HG02870 (cell line): ENCODE results near the gene PLEKHM1.
A peak's percentile ranks its signal among the peaks of the same experiment; 100 is the strongest.
"Not testable (repeated sequence)": the region's sequence is repeated elsewhere in the genome, so short reads cannot be mapped to it uniquely, and the experiment has no call there.

Source experiments
- ATAC-seq: cut with Tn5 transposase; IDR thresholded peaks from one replicate; pipeline ENCODE4 v1.9.1; 2021; ENCODE audit warnings: mild to moderate bottlenecking, moderate library complexity; ENCODE audit not compliant: unreplicated experiment

Gene PLEKHM1

GRCh38 chr17:45490615-45491433 is at the start of gene PLEKHM1:
TSS of gene PLEKHM1 (minus strand) at chr17:45490721. CDS start at chr17:45482484, 8,237 bp downstream.
- peak; percentile 90 for ATAC-seq

DNA sequence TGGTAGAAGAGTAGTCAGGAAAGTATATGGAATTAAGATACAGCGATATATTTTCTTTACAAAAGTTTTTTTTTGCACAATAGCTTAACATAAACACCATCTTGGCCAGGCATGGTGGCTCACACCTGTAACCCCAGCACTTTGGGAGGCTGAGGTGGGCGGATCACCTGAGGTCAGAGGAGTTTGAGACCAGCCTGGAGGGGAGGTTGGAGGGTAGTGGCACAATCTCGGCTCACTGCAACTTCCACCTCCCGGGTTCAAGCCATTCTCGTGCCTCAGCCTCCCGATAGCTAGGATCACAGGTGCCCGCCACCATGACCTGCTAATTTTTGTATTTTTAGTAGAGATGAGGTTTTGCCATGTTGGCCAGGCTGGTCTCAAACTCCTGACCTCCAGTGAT is 47.6 kb upstream of the PLEKHM1 start:
- ATAC-seq: not testable (repeated sequence)

- ATAC-seq: not testable (repeated sequence)
Observed at GRCh38 chr17:45506072-45506471, 15.6 kb upstream of the PLEKHM1 start.

DNA sequence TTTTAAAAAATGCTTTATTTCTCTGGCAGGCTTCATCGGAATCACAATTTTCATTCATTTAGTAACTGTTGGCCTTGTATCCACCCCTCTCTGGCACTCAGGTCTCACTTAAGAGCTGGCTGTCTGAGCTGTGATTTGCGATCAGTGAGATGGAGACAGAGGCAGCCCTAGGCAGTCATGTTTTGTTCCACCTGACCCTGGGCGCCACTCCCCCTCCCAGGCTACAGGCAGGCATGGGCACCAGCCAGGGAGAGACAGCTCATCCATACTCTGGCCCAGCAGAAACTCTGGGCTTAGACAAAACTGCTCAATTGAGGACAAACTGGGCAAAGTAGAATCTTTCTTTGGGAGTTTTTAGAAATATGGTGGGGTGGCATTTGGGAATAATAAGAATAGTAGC is 14.7 kb upstream of the PLEKHM1 start:
- not testable (repeated sequence) for ATAC-seq

- ATAC-seq: not testable (repeated sequence)
Observed at GRCh38 chr17:45501092-45501707, 10.7 kb upstream of the PLEKHM1 start.

GRCh38 chr17:45500478-45500877 is 10.0 kb upstream of the PLEKHM1 start:
- not testable (repeated sequence) for ATAC-seq

GRCh38 chr17:45499208-45499607 is 8.7 kb upstream of the PLEKHM1 start:
- not testable (repeated sequence) for ATAC-seq

- not testable (repeated sequence) for ATAC-seq
Observed at GRCh38 chr17:45498377-45498776, 7.9 kb upstream of the PLEKHM1 start.

DNA sequence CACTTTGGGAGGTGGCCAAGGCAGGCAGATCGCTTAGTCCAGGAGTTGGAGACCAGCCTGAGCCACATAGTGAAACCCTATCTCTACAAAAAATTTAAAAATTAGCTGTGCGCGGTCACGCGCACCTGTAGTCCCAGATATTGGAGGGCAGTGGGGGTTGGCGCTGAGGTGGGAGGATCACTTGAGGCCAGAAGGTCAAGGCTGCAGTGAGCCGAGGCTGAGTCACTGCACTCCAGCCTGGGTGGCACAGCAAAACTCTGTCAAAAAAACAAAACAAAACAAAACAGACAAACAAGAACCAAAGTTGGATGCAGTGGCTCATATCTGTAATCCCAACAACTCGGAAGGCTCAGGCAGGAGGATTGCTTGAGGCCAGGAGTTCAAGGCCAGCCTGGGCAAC is 6.9 kb upstream of the PLEKHM1 start:
- ATAC-seq: not testable (repeated sequence)

- ATAC-seq: not testable (repeated sequence)
Observed at GRCh38 chr17:45496507-45496906, 6.0 kb upstream of the PLEKHM1 start.

DNA sequence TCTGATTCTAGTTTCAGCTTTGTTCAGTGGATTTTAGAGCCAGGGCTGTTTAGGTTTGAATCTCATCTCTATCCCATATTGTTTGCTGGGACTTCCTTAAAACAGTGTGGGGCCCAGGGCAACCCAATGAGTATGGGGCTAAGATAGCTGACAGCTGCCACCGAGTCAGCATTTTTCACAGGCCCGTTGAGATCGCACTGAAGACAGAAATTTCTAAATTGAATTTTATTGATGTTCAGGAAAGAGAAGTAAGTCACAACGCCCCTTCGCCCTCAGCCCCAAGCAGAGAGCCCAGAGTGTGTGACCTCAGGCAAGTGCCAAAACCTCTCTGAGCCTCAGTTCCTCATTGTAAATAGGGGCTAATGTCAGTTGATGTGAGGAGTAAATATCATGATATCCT is 4.0 kb upstream of the PLEKHM1 start:
- ATAC-seq: not testable (repeated sequence)

GRCh38 chr17:45492156-45492555 is 1.6 kb upstream of the PLEKHM1 start:
- ATAC-seq: not testable (repeated sequence)

DNA sequence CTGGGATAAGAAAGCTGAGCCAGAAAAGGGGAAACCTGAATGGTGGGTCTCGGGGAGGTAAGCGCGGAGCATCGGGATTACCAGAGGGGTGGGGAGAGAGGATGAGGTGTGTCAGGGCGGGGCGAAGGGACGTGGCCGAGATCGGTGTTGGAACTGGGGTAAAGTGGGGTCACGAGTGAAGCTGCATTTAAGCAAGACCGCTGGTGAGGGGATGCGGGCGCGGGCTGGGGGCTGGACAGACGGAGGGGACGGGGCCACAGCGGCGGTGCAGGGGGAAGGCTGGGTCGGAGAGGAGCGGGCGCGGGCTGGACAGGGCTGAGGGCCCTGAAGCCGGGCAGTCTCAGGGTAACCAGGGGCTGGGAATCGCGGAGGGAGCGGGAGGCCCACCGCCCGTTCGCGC is 323 bp downstream of the PLEKHM1 start:
- ATAC-seq: peak; percentile 14

GRCh38 chr17:45487704-45488103 is 2.8 kb downstream of the PLEKHM1 start:
- ATAC-seq: not testable (repeated sequence)

DNA sequence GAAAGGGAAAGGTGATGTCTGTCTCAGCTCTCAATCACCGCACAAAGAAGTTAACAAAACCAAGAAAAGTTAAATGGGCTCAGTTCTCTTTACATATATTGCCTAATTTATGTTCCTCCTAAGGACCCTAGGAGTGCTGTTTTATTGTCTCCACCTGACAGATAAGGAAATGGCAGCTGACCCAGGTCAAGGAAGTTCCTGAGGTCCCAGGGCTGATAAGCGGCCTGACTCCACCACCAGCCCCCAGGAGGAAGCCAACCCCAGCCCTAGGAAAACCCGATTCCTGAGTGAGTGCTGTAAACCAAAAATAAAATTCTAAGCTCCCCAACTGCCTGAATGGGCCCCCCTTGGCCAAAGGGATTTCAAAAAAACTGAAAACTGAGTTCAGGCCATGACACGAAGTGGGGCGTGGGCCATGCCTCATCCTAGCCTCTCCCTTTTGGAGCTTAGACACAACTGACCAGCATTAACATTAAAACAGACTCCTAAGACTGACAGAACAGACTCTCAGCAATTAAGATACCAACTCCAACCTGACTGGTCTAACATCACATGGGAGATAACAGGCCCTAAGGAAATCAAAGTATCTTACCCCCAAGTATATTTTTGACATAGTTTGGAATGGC is 6.8 kb downstream of the PLEKHM1 start:
- not testable (repeated sequence) for ATAC-seq

DNA sequence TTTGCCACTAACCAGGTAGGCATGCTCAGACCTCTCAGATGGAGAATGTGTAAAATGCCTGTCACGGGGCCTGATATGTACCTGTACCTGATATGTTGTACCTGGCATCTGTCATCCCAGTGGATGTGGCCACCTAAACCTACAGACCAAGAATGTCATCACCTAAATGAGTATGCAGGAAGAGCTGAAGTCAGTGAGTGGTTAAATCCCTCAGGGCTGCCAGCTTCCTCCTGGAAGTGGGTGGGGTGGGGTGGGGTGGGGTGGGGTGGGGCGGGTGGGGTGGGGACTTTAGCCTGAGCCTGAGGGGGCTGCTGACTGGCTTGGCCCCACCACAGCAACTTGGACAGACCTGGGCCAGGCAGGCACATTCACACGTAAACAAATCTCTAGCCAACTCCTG is 7.3 kb downstream of the PLEKHM1 start:
- not testable (repeated sequence) for ATAC-seq

DNA sequence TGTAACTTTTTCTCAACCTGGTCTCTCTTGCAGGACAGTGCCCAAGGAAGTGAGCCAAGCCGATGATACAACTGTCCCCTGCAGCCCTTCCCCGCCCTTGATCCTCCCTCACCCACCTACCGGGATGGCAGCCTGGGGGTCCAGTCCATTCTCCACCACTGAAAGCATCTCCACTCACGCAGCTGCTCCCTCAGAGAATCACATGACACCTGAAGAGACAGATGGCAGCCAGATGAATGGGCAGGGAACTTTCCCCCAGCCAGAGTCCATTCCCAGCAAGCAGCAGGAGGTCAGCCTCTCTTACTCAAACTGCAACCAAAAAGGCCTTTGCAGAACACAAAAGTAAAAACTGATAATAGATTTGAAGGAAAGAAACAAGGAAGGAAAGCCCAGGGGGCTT is 8.2 kb downstream of the PLEKHM1 start:
- not testable (repeated sequence) for ATAC-seq

DNA sequence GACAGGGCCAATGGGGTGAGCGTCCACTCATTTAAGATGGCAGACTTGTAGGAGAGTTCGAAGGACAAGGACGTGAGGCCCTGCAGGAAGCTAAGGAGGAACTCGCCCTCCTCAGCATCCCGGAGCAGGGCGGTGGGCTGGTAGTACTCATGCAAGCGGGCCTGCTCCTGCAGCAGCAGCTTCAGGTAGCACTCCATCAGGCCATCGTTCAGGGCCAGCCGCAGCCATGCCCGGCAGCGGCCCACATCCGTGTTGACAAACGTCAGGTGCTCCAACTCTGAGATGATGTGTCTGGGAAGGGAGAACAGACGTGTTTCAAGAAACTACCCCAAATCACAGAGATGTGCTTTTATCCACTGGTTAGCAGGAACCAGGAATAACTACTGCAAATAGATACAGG is 15.1 kb downstream of the PLEKHM1 start:
- not testable (repeated sequence) for ATAC-seq

- ATAC-seq: not testable (repeated sequence)
Observed at GRCh38 chr17:45472249-45472648, 18.3 kb downstream of the PLEKHM1 start.

- ATAC-seq: not testable (repeated sequence)
Observed at GRCh38 chr17:45469204-45469563, 21.3 kb downstream of the PLEKHM1 start.

DNA sequence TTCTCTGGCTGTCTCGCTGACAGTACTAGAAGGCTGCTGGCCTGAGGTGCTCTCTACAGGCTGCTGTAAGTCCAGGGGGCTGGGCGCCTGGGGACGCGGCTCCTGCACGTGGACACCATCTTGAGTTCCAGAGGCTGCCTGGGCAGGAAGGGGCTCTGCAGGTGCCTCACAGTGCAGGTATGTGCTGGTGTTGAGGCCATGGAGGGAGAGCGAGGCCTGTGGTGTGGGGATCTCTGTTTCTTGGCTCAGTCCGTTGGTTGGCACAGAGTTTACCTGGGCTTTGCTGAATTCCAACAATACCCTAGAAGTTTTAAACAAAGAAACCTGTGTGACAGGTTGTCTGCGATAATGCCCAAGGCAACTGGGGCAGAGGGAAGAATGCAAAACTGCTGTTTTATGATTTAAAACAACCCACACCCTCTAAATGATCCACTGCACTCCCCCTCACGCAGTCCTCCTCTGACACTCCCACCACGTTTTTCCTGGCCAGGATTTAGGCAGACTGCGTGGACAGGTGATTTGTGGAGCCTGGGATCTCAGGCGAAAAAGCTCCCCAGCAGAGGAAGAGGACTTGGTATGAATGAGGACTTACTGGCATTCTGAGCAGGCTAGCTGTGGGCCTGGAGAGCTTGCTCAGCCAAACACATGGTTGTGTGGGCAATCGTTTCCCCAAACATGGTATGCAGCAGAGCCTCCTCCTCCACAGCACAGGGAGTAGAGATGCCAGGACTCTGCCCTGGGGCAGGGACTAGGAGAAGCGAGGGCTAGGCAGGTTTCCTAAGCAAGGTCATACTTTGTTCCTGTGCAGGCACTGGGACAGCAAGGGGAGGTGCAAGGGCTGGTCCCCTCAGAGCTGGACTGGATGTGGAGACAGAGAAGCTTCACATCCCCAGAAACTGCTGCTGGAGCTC is 22.0 kb downstream of the PLEKHM1 start:
- not testable (repeated sequence) for ATAC-seq
